Uterus (tissue), 4 donors: ENCODE results near the gene CDH24. TPM values are rescaled to one million over a fixed set of nuclear protein-coding genes. Genes with fewer than 3 reads are reported as not detected.

ENCODE experiments used
- DNase-seq, 2 donors: peaks; one replicate each; pipeline ENCODE4 v3.0.0-alpha.2; 2019 to 2020
- H3K27ac ChIP-seq, 2 donors: fragments of 200-600 bp; sonication (generic); 1 replicate in 1 of 2; 2 replicates in 1 of 2; pipeline ENCODE4 v1.5.1; 2016 to 2018
- H3K27me3 ChIP-seq, 2 donors: fragments of 200-600 bp; sonication (generic); one replicate each; pipeline ENCODE4 v1.5.1; 2018 to 2019; ENCODE audit warnings: control low read depth in 1 of 2
- H3K36me3 ChIP-seq, 2 donors: fragments of 200-600 bp; sonication (generic); one replicate each; pipeline ENCODE4 v1.5.1; 2019; ENCODE audit warnings: control low read depth in 1 of 2
- H3K4me1 ChIP-seq, 2 donors: fragments of 200-600 bp; sonication (generic); one replicate each; pipeline ENCODE4 v1.5.1; 2018 to 2019; ENCODE audit warnings: control low read depth in 1 of 2
- H3K4me3 ChIP-seq, 2 donors: fragments of 200-600 bp; sonication (generic); 1 replicate in 1 of 2; 2 replicates in 1 of 2; pipeline ENCODE4 v1.5.1; 2018 to 2019; ENCODE audit warnings: mild to moderate bottlenecking in 1 of 2
- H3K9me3 ChIP-seq, 2 donors: fragments of 200-600 bp; sonication (generic); one replicate each; pipeline ENCODE4 v1.5.1; 2019; ENCODE audit warnings: control low read depth in 1 of 2
- CTCF ChIP-seq, 4 experiments: fragments of 200-600 bp in 2 of 4; fragments of 450-650 bp in 2 of 4; sonication (generic) in 2 of 4; IDR thresholded peaks; one replicate each; pipeline ENCODE4 v1.5.1; 2016 to 2019; ENCODE audit warnings: antibody characterized with exemption in 4 of 4, mild to moderate bottlenecking in 2 of 4, moderate library complexity in 1 of 4
- POLR2A ChIP-seq, 2 donors: fragments of 450-650 bp; IDR thresholded peaks; one replicate each; pipeline ENCODE4 v1.6.1; 2016; ENCODE audit warnings: antibody characterized with exemption in 2 of 2, mild to moderate bottlenecking in 1 of 2, moderate library complexity in 1 of 2
- intact Hi-C: fragments of 100-400 bp; cut with DNase I; formaldehyde crosslinking; loops from one replicate; pipeline ENCODE4 v1.15.1; 2023; ENCODE audit warnings: low total_unique reads
- total RNA-seq, 4 donors: library from RNA; depleted of rRNA in 3 of 4; stranded (reverse); fragments of >200 nt in 3 of 4; gene quantifications; one replicate each; pipeline versions ENCODE4 v1.1.0 to v1.2.4, GENCODE V29; 2014 to 2023
- donor health status: DM: yes; HTN: yes; CAD: no.

Gene CDH24
- total RNA-seq, 4 donors from 2014 or later = 6.5 to 18.0 (median 13.8) TPM

- H3K4me1 ChIP-seq = no peaks in the 10 kb centered on the region
- TF ChIP-seq POLR2A (IDR thresholded peaks at IDR 0.05) (no peak), CTCF (IDR thresholded peaks at IDR 0.05) (no peak)
- H3K9me3 ChIP-seq = no peaks in the 10 kb centered on the region
- H3K27ac ChIP-seq = no peak overlapping the region
- H3K27me3 ChIP-seq = no peaks in the 10 kb centered on the region
- no peak overlapping the region for H3K4me3 ChIP-seq
- no peak for DNase-seq
- H3K36me3 ChIP-seq = no peaks in the 10 kb centered on the region
- intact Hi-C loops = no loop called here
Measured at GRCh38 chr14:23053426-23053825, 3.9 kb downstream of the CDH24 start.

GRCh38 chr14:23052671-23053070 is 4.6 kb downstream of the CDH24 start:
- no peak for DNase-seq
- Histone ChIP-seq H3K4me1 (no peaks in the 10 kb centered on the region), H3K27ac (no peak overlapping the region), H3K27me3 (no peaks in the 10 kb centered on the region), H3K36me3 (no peaks in the 10 kb centered on the region), H3K4me3 (no peak overlapping the region), H3K9me3 (no peaks in the 10 kb centered on the region)
- intact Hi-C loops = no loop called here
- no peak for TF ChIP-seq POLR2A (IDR thresholded peaks at IDR 0.05)
- TF ChIP-seq CTCF (IDR thresholded peaks at IDR 0.05) = no peak

- no peak for DNase-seq
- Histone ChIP-seq H3K36me3 (no peaks in the 10 kb centered on the region), H3K9me3 (no peaks in the 10 kb centered on the region), H3K4me3 (no peak overlapping the region), H3K4me1 (no peaks in the 10 kb centered on the region), H3K27ac (no peak overlapping the region), H3K27me3 (no peaks in the 10 kb centered on the region)
- TF ChIP-seq POLR2A (IDR thresholded peaks at IDR 0.05) = no peak
- peak in 1 of 4 experiments; percentile 27 for TF ChIP-seq CTCF (IDR thresholded peaks at IDR 0.05)
- intact Hi-C loops = no loop called here
Measured at GRCh38 chr14:23052182-23052623, 5.1 kb downstream of the CDH24 start.

GRCh38 chr14:23051141-23052057 is 5.9 kb downstream of the CDH24 start:
- Histone ChIP-seq H3K9me3 (no peaks in the 10 kb centered on the region), H3K4me1 (no peaks in the 10 kb centered on the region), H3K4me3 (no peak overlapping the region), H3K27ac (no peak overlapping the region), H3K27me3 (no peaks in the 10 kb centered on the region), H3K36me3 (no peaks in the 10 kb centered on the region)
- TF ChIP-seq CTCF (IDR thresholded peaks at IDR 0.05) = no peak
- TF ChIP-seq POLR2A (IDR thresholded peaks at IDR 0.05) = no peak
- no peak for DNase-seq
- intact Hi-C loops = no loop called here

- Histone ChIP-seq H3K9me3 (no peaks in the 10 kb centered on the region), H3K4me3 (no peak overlapping the region), H3K4me1 (no peaks in the 10 kb centered on the region), H3K27me3 (no peaks in the 10 kb centered on the region), H3K27ac (no peak overlapping the region), H3K36me3 (no peaks in the 10 kb centered on the region)
- DNase-seq = no peak
- intact Hi-C loops = no loop called here
- no peak for TF ChIP-seq CTCF (IDR thresholded peaks at IDR 0.05)
- no peak for TF ChIP-seq POLR2A (IDR thresholded peaks at IDR 0.05)
Measured at GRCh38 chr14:23049011-23049410, 8.3 kb downstream of the CDH24 start.
